ENCODE measurements around the gene TMEM44. TPM values are rescaled to one million over a fixed set of nuclear protein-coding genes. Genes with fewer than 3 reads are reported as not detected.
A peak's percentile ranks its signal among the peaks of the same experiment; 100 is the strongest.
"Not testable (repeated sequence)": the region's sequence is repeated elsewhere in the genome, so short reads cannot be mapped to it uniquely, and the experiment has no call there.

The TMEM44 gene
- total and polyA plus RNA-seq, 3 experiments from 2014 or later = 2.6 to 5.7 (median 3.0) TPM

- H3K36me3 ChIP-seq (ENCODE audit: insufficient read depth, low read length); H3K27me3 Mint-ChIP-seq; DNase-seq; CTCF ChIA-PET; H3K27me3 ChIP-seq (ENCODE audit: insufficient read depth, low read length, poor library complexity, severe bottlenecking); H3K4me3 ChIP-seq (ENCODE audit: low read length); H3K9me3 Mint-ChIP-seq; H3K36me3 Mint-ChIP-seq; POLR2A ChIA-PET; H3K27ac Mint-ChIP-seq; H3K4me3 Mint-ChIP-seq; H3K27ac ChIP-seq (ENCODE audit: low read depth, low read length); H3K4me1 ChIP-seq (ENCODE audit: insufficient read depth, low read length); H3K9me3 ChIP-seq (ENCODE audit: low read length): not testable (repeated sequence)
- H3K4me1 Mint-ChIP-seq = peaks cover 11 to 19% (median 11%) of the 10 kb centered on the region in 3 donors
Measured at GRCh38 chr3:194630681-194631080, 2.5 kb downstream of the TMEM44 start.

GRCh38 chr3:194624956-194625355, 8.3 kb downstream of the TMEM44 start:
- Histone ChIP-seq H3K27me3 (ENCODE audit: insufficient read depth, low read length, poor library complexity, severe bottlenecking) (no peaks in the 10 kb centered on the region), H3K36me3 (ENCODE audit: insufficient read depth, low read length) (no peaks in the 10 kb centered on the region), H3K9me3 (ENCODE audit: low read length) (no peaks in the 10 kb centered on the region), H3K4me1 (ENCODE audit: insufficient read depth, low read length) (no peaks in the 10 kb centered on the region), H3K4me3 (ENCODE audit: low read length) (no peak overlapping the region), H3K27ac (ENCODE audit: low read depth, low read length) (no peak overlapping the region)
- Mint-ChIP-seq H3K9me3 (no peaks in the 10 kb centered on the region), H3K27ac (peak overlapping the region in 1 of 8 donors; percentile 88), H3K27me3 (no peaks in the 10 kb centered on the region), H3K36me3 (peaks cover 0 to 7% (median 1%) of the 10 kb centered on the region in 3 donors), H3K4me1 (no peaks in the 10 kb centered on the region), H3K4me3 (no peak overlapping the region)
- POLR2A ChIA-PET = no interaction called here
- CTCF ChIA-PET = interaction anchor here (0.9 to 1.1 kb wide), 2 partner anchors 13 to 53 kb away, joined by 3 read pairs; no protein-coding TSS in a partner anchor
- no peak for DNase-seq

GRCh38 chr3:194623449-194624290, 9.5 kb downstream of the TMEM44 start:
- Histone ChIP-seq H3K36me3 (ENCODE audit: insufficient read depth, low read length) (no peaks in the 10 kb centered on the region), H3K4me1 (ENCODE audit: insufficient read depth, low read length) (no peaks in the 10 kb centered on the region), H3K4me3 (ENCODE audit: low read length) (no peak overlapping the region), H3K27ac (ENCODE audit: low read depth, low read length) (no peak overlapping the region), H3K9me3 (ENCODE audit: low read length) (no peaks in the 10 kb centered on the region), H3K27me3 (ENCODE audit: insufficient read depth, low read length, poor library complexity, severe bottlenecking) (no peaks in the 10 kb centered on the region)
- CTCF ChIA-PET = no interaction called here
- Mint-ChIP-seq H3K4me3 (no peak overlapping the region), H3K27ac (peak overlapping the region in 1 of 8 donors; percentile 34), H3K36me3 (peaks cover 0 to 7% (median 1%) of the 10 kb centered on the region in 3 donors), H3K9me3 (no peaks in the 10 kb centered on the region), H3K27me3 (no peaks in the 10 kb centered on the region), H3K4me1 (no peaks in the 10 kb centered on the region)
- POLR2A ChIA-PET = no interaction called here
- no peak for DNase-seq

GRCh38 chr3:194622621-194623340, 10.4 kb downstream of the TMEM44 start:
- no peak overlapping the region for H3K4me3 Mint-ChIP-seq
- CTCF ChIA-PET = no interaction called here
- POLR2A ChIA-PET = no interaction called here
- peaks cover 0 to 7% (median 1%) of the 10 kb centered on the region in 3 donors for H3K36me3 Mint-ChIP-seq
- Histone ChIP-seq H3K27me3 (ENCODE audit: insufficient read depth, low read length, poor library complexity, severe bottlenecking) (no peaks in the 10 kb centered on the region), H3K9me3 (ENCODE audit: low read length) (no peaks in the 10 kb centered on the region), H3K4me1 (ENCODE audit: insufficient read depth, low read length) (no peaks in the 10 kb centered on the region), H3K4me3 (ENCODE audit: low read length) (no peak overlapping the region), H3K36me3 (ENCODE audit: insufficient read depth, low read length) (no peaks in the 10 kb centered on the region), H3K27ac (ENCODE audit: low read depth, low read length) (no peak overlapping the region)
- no peaks in the 10 kb centered on the region for H3K27me3 Mint-ChIP-seq
- no peak for DNase-seq
- no peak overlapping the region for H3K27ac Mint-ChIP-seq
- H3K9me3 Mint-ChIP-seq = no peaks in the 10 kb centered on the region
- H3K4me1 Mint-ChIP-seq = no peaks in the 10 kb centered on the region

- Histone ChIP-seq H3K36me3 (ENCODE audit: insufficient read depth, low read length) (no peaks in the 10 kb centered on the region), H3K9me3 (ENCODE audit: low read length) (no peaks in the 10 kb centered on the region), H3K27ac (ENCODE audit: low read depth, low read length) (no peak overlapping the region), H3K4me3 (ENCODE audit: low read length) (no peak overlapping the region), H3K27me3 (ENCODE audit: insufficient read depth, low read length, poor library complexity, severe bottlenecking) (no peaks in the 10 kb centered on the region), H3K4me1 (ENCODE audit: insufficient read depth, low read length) (no peaks in the 10 kb centered on the region)
- ChIA-PET POLR2A (no interaction called here), CTCF (interaction anchor here (0.7 kb wide), 1 partner anchor 28 kb away, joined by 3 read pairs; no protein-coding TSS in a partner anchor)
- Mint-ChIP-seq H3K27ac (no peak overlapping the region), H3K4me3 (no peak overlapping the region), H3K4me1 (no peaks in the 10 kb centered on the region), H3K36me3 (peaks cover 0 to 7% (median 1%) of the 10 kb centered on the region in 3 donors), H3K27me3 (no peaks in the 10 kb centered on the region), H3K9me3 (no peaks in the 10 kb centered on the region)
- DNase-seq = no peak
Measured at GRCh38 chr3:194621947-194622346, 11.3 kb downstream of the TMEM44 start.

- no peaks in the 10 kb centered on the region for H3K4me1 ChIP-seq (ENCODE audit: insufficient read depth, low read length)
- H3K36me3 ChIP-seq (ENCODE audit: insufficient read depth, low read length) = no peaks in the 10 kb centered on the region
- ChIA-PET POLR2A (no interaction called here), CTCF (no interaction called here)
- no peaks in the 10 kb centered on the region for H3K9me3 Mint-ChIP-seq
- no peak for DNase-seq
- no peaks in the 10 kb centered on the region for H3K4me1 Mint-ChIP-seq
- H3K27ac Mint-ChIP-seq = peak overlapping the region in 2 of 8 donors; percentile 1 to 29
- no peak overlapping the region for H3K27ac ChIP-seq (ENCODE audit: low read depth, low read length)
- H3K4me3 Mint-ChIP-seq = no peak overlapping the region
- no peak overlapping the region for H3K4me3 ChIP-seq (ENCODE audit: low read length)
- H3K27me3 ChIP-seq (ENCODE audit: insufficient read depth, low read length, poor library complexity, severe bottlenecking) = no peaks in the 10 kb centered on the region
- H3K27me3 Mint-ChIP-seq = no peaks in the 10 kb centered on the region
- no peaks in the 10 kb centered on the region for H3K9me3 ChIP-seq (ENCODE audit: low read length)
- H3K36me3 Mint-ChIP-seq = no peaks in the 10 kb centered on the region
Measured at GRCh38 chr3:194620196-194620595, 13.0 kb downstream of the TMEM44 start.

- POLR2A ChIA-PET = no interaction called here
- H3K27ac Mint-ChIP-seq = no peak overlapping the region
- H3K27me3 ChIP-seq (ENCODE audit: insufficient read depth, low read length, poor library complexity, severe bottlenecking) = no peaks in the 10 kb centered on the region
- H3K27ac ChIP-seq (ENCODE audit: low read depth, low read length) = no peak overlapping the region
- no peaks in the 10 kb centered on the region for H3K9me3 ChIP-seq (ENCODE audit: low read length)
- no peaks in the 10 kb centered on the region for H3K27me3 Mint-ChIP-seq
- H3K4me3 Mint-ChIP-seq = no peak overlapping the region
- DNase-seq = peak in 1 of 5 donors; percentile 33
- CTCF ChIA-PET = no interaction called here
- H3K4me1 ChIP-seq (ENCODE audit: insufficient read depth, low read length) = no peaks in the 10 kb centered on the region
- H3K36me3 Mint-ChIP-seq = no peaks in the 10 kb centered on the region
- H3K36me3 ChIP-seq (ENCODE audit: insufficient read depth, low read length) = no peaks in the 10 kb centered on the region
- no peaks in the 10 kb centered on the region for H3K4me1 Mint-ChIP-seq
- no peaks in the 10 kb centered on the region for H3K9me3 Mint-ChIP-seq
- no peak overlapping the region for H3K4me3 ChIP-seq (ENCODE audit: low read length)
Measured at GRCh38 chr3:194619741-194620140, 13.5 kb downstream of the TMEM44 start.

GRCh38 chr3:194618858-194619608, 14.2 kb downstream of the TMEM44 start:
- H3K27ac ChIP-seq (ENCODE audit: low read depth, low read length) = no peak overlapping the region
- Mint-ChIP-seq H3K4me1 (no peaks in the 10 kb centered on the region), H3K27me3 (no peaks in the 10 kb centered on the region), H3K9me3 (no peaks in the 10 kb centered on the region), H3K4me3 (no peak overlapping the region), H3K27ac (no peak overlapping the region), H3K36me3 (no peaks in the 10 kb centered on the region)
- CTCF ChIA-PET = no interaction called here
- H3K4me3 ChIP-seq (ENCODE audit: low read length) = no peak overlapping the region
- no peaks in the 10 kb centered on the region for H3K27me3 ChIP-seq (ENCODE audit: insufficient read depth, low read length, poor library complexity, severe bottlenecking)
- DNase-seq = peak in 1 of 5 donors; percentile 37
- POLR2A ChIA-PET = no interaction called here
- no peaks in the 10 kb centered on the region for H3K4me1 ChIP-seq (ENCODE audit: insufficient read depth, low read length)
- H3K36me3 ChIP-seq (ENCODE audit: insufficient read depth, low read length) = no peaks in the 10 kb centered on the region
- H3K9me3 ChIP-seq (ENCODE audit: low read length) = no peaks in the 10 kb centered on the region

Measured in CD8-positive, alpha-beta memory T cell (primary cell).